H1 (cell line): ENCODE data around the gene SERHL2. TPM values are rescaled to one million over a fixed set of nuclear protein-coding genes. Genes with fewer than 3 reads are reported as not detected.
A peak's percentile ranks its signal among the peaks of the same experiment; 100 is the strongest.

ENCODE experiments used
- CTCF ChIA-PET: fragments of 300-600 bp; sonication (Branson Sonifier 250); formaldehyde crosslinking; loops from one replicate; lab custom pipeline; 2021; ENCODE audit not compliant: partially characterized antibody; lab: Charles Lee
- POLR2A ChIA-PET: fragments of 300-600 bp; sonication (Branson Sonifier 250); formaldehyde crosslinking; loops from one replicate; lab custom pipeline; 2021; ENCODE audit warnings: inconsistent platforms; ENCODE audit not compliant: partially characterized antibody; lab: Charles Lee
- DNase-seq, 2 experiments: peaks; one replicate each; pipeline versions ENCODE4 v3.0.0 to v3.0.0-alpha.2; 2010 to 2022; ENCODE audit warnings: low spot score in 2 of 2, low read depth in 1 of 2, mixed read lengths in 1 of 2
- FAIRE-seq: peaks from 2 replicates; lab custom pipeline; 2011; peaks lifted over from hg19 to GRCh38; lab: Jason Lieb, UNC
- H2AFZ ChIP-seq: 2 replicates; pipeline ENCODE4 v1.8.1; 2012; ENCODE audit warnings: low read length, inconsistent platforms
- H2AK5ac ChIP-seq: 2 replicates; pipeline ENCODE4 v1.6.1; 2013; ENCODE audit warnings: low read depth, low read length
- H2BK120ac ChIP-seq: replicated peaks from 2 replicates; pipeline ENCODE3; 2013; ENCODE audit warnings: low read depth, low read length, inconsistent platforms
- H2BK12ac ChIP-seq: 2 replicates; pipeline ENCODE4 v1.6.1; 2013; ENCODE audit warnings: low read depth, low read length
- H2BK15ac ChIP-seq: 2 replicates; pipeline ENCODE4 v1.6.1; 2013; ENCODE audit warnings: low read length
- H2BK20ac ChIP-seq: 2 replicates; pipeline ENCODE4 v1.6.1; 2013; ENCODE audit warnings: low read length
- H2BK5ac ChIP-seq: 2 replicates; pipeline ENCODE4 v1.6.1; 2013; ENCODE audit warnings: low read depth, low read length
- H3K14ac ChIP-seq: 2 replicates; pipeline ENCODE4 v1.6.1; 2013; ENCODE audit warnings: inconsistent platforms; ENCODE audit not compliant: insufficient read length
- H3K18ac ChIP-seq: 2 replicates; pipeline ENCODE4 v1.6.1; 2013; ENCODE audit warnings: low read length; ENCODE audit errors: extremely low read depth
- H3K23ac ChIP-seq: 2 replicates; pipeline ENCODE4 v1.6.1; 2013; ENCODE audit warnings: inconsistent platforms; ENCODE audit not compliant: insufficient read length
- H3K23me2 ChIP-seq: 2 replicates; pipeline ENCODE4 v1.6.1; 2013; ENCODE audit warnings: low read depth, low read length
- H3K27ac ChIP-seq: 2 replicates; pipeline ENCODE4 v1.6.1; 2011; ENCODE audit warnings: low read depth, low read length, inconsistent platforms
- H3K27me3 ChIP-seq, 4 experiments: replicated peaks in 1 of 4; 1 replicate in 1 of 4; 2 replicates in 3 of 4; pipeline versions ENCODE4 v1.6.1 to v1.8.1; 2011 to 2013; ENCODE audit warnings: low read length in 3 of 4, mild to moderate bottlenecking in 3 of 4, inconsistent platforms in 2 of 4, mixed read lengths in 2 of 4, moderate library complexity in 1 of 4; ENCODE audit not compliant: control insufficient read depth in 3 of 4, insufficient read depth in 3 of 4; ENCODE audit errors: extremely low read depth in 1 of 4
- H3K36me3 ChIP-seq, 4 experiments: 2 replicates each; pipeline versions ENCODE4 v1.6.1 to v1.8.1; 2011 to 2013; ENCODE audit warnings: mild to moderate bottlenecking in 4 of 4, low read length in 3 of 4, moderate library complexity in 2 of 4, control low read depth in 1 of 4, inconsistent platforms in 1 of 4; ENCODE audit not compliant: insufficient read depth in 4 of 4, control insufficient read depth in 2 of 4
- H3K4ac ChIP-seq: replicated peaks from 2 replicates; pipeline ENCODE3; 2013; ENCODE audit warnings: low read length, low read depth, mixed read lengths, inconsistent platforms; ENCODE audit not compliant: insufficient read length
- H3K4me1 ChIP-seq, 4 experiments: replicated peaks in 1 of 4; 1 replicate in 1 of 4; 2 replicates in 3 of 4; pipeline versions ENCODE4 v1.6.1 to v1.8.1; 2011 to 2013; ENCODE audit warnings: low read length in 3 of 4, inconsistent platforms in 2 of 4, mixed read lengths in 1 of 4; ENCODE audit not compliant: insufficient read depth in 4 of 4, control insufficient read depth in 3 of 4
- H3K4me2 ChIP-seq, 2 experiments: 2 replicates each; pipeline versions ENCODE4 v1.6.1 to v1.8.1; 2011 to 2013; ENCODE audit warnings: low read depth in 2 of 2, low read length in 2 of 2, control low read depth in 1 of 2, inconsistent platforms in 1 of 2, mild to moderate bottlenecking in 1 of 2; ENCODE audit not compliant: insufficient read depth in 1 of 2
- H3K4me3 ChIP-seq, 4 experiments: fragments of 200-600, 300-600 bp in 1 of 4; sonication (generic), shearing (Covaris generic), sonication (Bioruptor Twin) in 1 of 4; 2 replicates each; pipeline versions ENCODE4 v1.5.1 to v1.8.1; 2011 to 2016; ENCODE audit warnings: low read length in 4 of 4, low read depth in 3 of 4, control low read depth in 2 of 4, inconsistent platforms in 2 of 4, mild to moderate bottlenecking in 2 of 4, mixed read lengths in 1 of 4, moderate library complexity in 1 of 4; ENCODE audit not compliant: insufficient read depth in 2 of 4; ENCODE audit errors: extremely low read depth in 1 of 4
- H3K56ac ChIP-seq: replicated peaks from 2 replicates; pipeline ENCODE3; 2013; ENCODE audit warnings: low read depth, mild to moderate bottlenecking, mixed read lengths, low read length, inconsistent platforms; ENCODE audit not compliant: insufficient read length
- H3K79me1 ChIP-seq: 2 replicates; pipeline ENCODE4 v1.6.1; 2013; ENCODE audit warnings: low read depth, low read length, control low read depth
- H3K79me2 ChIP-seq, 2 experiments: 2 replicates each; pipeline versions ENCODE4 v1.6.1 to v1.8.1; 2012 to 2013; ENCODE audit warnings: low read length in 2 of 2, mild to moderate bottlenecking in 2 of 2, inconsistent platforms in 1 of 2; ENCODE audit not compliant: insufficient read depth in 2 of 2, control insufficient read depth in 1 of 2
- H3K9ac ChIP-seq, 4 experiments: replicated peaks in 1 of 4; 1 replicate in 1 of 4; 2 replicates in 3 of 4; pipeline versions ENCODE4 v1.6.1 to v1.8.1; 2011 to 2013; ENCODE audit warnings: low read depth in 3 of 4, low read length in 3 of 4, control low read depth in 2 of 4, mild to moderate bottlenecking in 2 of 4, moderate library complexity in 2 of 4, inconsistent platforms in 1 of 4; ENCODE audit errors: extremely low read depth in 1 of 4
- H3K9me3 ChIP-seq, 2 experiments: 2 replicates each; pipeline versions ENCODE4 v1.6.1 to v1.8.1; 2012 to 2013; ENCODE audit warnings: mild to moderate bottlenecking in 2 of 2, moderate library complexity in 2 of 2, control low read depth in 1 of 2, inconsistent platforms in 1 of 2, low read depth in 1 of 2, low read length in 1 of 2, mixed read lengths in 1 of 2; ENCODE audit not compliant: insufficient read depth in 2 of 2
- H4K20me1 ChIP-seq, 2 experiments: replicated peaks in 1 of 2; 2 replicates each; pipeline versions ENCODE3 to v1.8.1; 2011 to 2013; ENCODE audit warnings: inconsistent platforms in 2 of 2, low read length in 2 of 2, mild to moderate bottlenecking in 1 of 2; ENCODE audit not compliant: insufficient read depth in 2 of 2, control insufficient read depth in 1 of 2
- H4K5ac ChIP-seq: 2 replicates; pipeline ENCODE4 v1.6.1; 2013; ENCODE audit warnings: low read length, low read depth, mixed read lengths, inconsistent platforms; ENCODE audit not compliant: insufficient read length
- H4K8ac ChIP-seq: 2 replicates; pipeline ENCODE4 v1.8.0; 2013; ENCODE audit warnings: mild to moderate bottlenecking, moderate library complexity, low read length, inconsistent platforms; ENCODE audit not compliant: insufficient read depth; ENCODE audit errors: extremely low read depth
- H4K91ac ChIP-seq: replicated peaks from 2 replicates; pipeline ENCODE3; 2013; ENCODE audit warnings: low read length, mixed read lengths, inconsistent platforms; ENCODE audit not compliant: insufficient read length
- BCL11A ChIP-seq, 2 experiments: IDR thresholded peaks; one replicate each; pipeline ENCODE4 v1.6.1; 2011; ENCODE audit warnings: low read depth in 2 of 2, low read length in 2 of 2, mild to moderate bottlenecking in 2 of 2
- CBX8 ChIP-seq: fragments of 300-800, 300-1000 bp; sonication (generic); IDR thresholded peaks from 2 replicates; pipeline ENCODE4 v1.7.1; 2016; ENCODE audit warnings: low read depth, low read length, borderline replicate concordance
- CHD2 ChIP-seq: IDR thresholded peaks from 2 replicates; pipeline ENCODE4 v1.6.1; 2012; ENCODE audit warnings: low read length, improper control_type of control experiment
- CREB1 ChIP-seq: IDR thresholded peaks from 2 replicates; pipeline ENCODE4 v1.6.1; 2012; ENCODE audit warnings: inconsistent platforms
- WGBS, 2 experiments: shearing (Covaris generic) in 1 of 2; methylation state at CpG; one replicate each; pipeline versions ENCODE4 v1.1.6 to v1.1.7; 2013 to 2015; ENCODE audit warnings: low lambda C conversion rate in 2 of 2, mixed read lengths in 2 of 2, inconsistent platforms in 1 of 2, low coverage in 1 of 2, missing lambda C conversion rate in 1 of 2; ENCODE audit not compliant: insufficient replicate concordance in 2 of 2, insufficient coverage in 1 of 2, insufficient read length in 1 of 2; ENCODE audit errors: extremely low coverage in 1 of 2, missing lambda C conversion rate in 1 of 2; 5-methylcytosine and 5-hydroxymethylcytosine counted together
- polyA plus RNA-seq, 7 experiments: library from polyadenylated mRNA; depleted of rRNA in 3 of 7; stranded (reverse) in 5 of 7; unstranded in 2 of 7; fragments of >200 nt in 5 of 7; fragments of 200-250 nt in 2 of 7; gene quantifications; 1 replicate in 5 of 7; 2 replicates in 1 of 7; 4 replicates in 1 of 7; pipeline versions ENCODE4 v1.2.1 to v1.2.3, GENCODE V29; 2011 to 2013; ENCODE audit warnings: missing spikeins in 2 of 7, mixed read lengths in 2 of 7
- total RNA-seq: library from RNA; stranded (reverse); fragmentation: NEBNext Ultra II Directional; extraction: Animal tissue kit (Norgen Biotek cat#: 25700); gene quantifications from 2 replicates; pipeline ENCODE4 v1.2.1, GENCODE V29; 2021

Gene SERHL2
- total and polyA plus RNA-seq, 2 of the 8 experiments (the other 6 are each of a cell fraction or from before 2014, with no cell fraction given), result 0.91 TPM; not detected in 1

GRCh38 chr22:42612336-42612735 lies 58.6 kb downstream of the SERHL2 start:
- H3K27ac ChIP-seq, result no peak overlapping the region
- no peak overlapping the region for H3K56ac ChIP-seq
- peaks cover 41 to 64% of the 10 kb centered on the region in 2 experiments for H3K79me2 ChIP-seq
- no peak overlapping the region for H2BK120ac ChIP-seq
- H2BK5ac ChIP-seq, result no peak overlapping the region
- no peak overlapping the region for H2BK20ac ChIP-seq
- H4K5ac ChIP-seq, result no peak overlapping the region
- peak overlapping the region; percentile 34 to 91; a peak in 2 of 4 replicates for H3K4me2 ChIP-seq
- ChIA-PET CTCF (interaction anchor here (1.2 to 1.9 kb wide), 2 partner anchors 27 to 50 kb away, joined by 3 to 5 read pairs; no protein-coding TSS in a partner anchor), POLR2A (interaction anchor here (1.8 to 13.9 kb wide), 3 partner anchors 13 to 44 kb away, joined by 9 to 399 read pairs (median 85); no protein-coding TSS in a partner anchor)
- no peak overlapping the region for H3K4me3 ChIP-seq
- DNase-seq, result no peak
- H2BK15ac ChIP-seq, result no peak overlapping the region
- H3K4ac ChIP-seq, result no peak overlapping the region
- no peak overlapping the region for H3K18ac ChIP-seq
- peaks cover 8 to 9% (median 8%) of the 10 kb centered on the region in 4 experiments for H3K4me1 ChIP-seq
- H3K9ac ChIP-seq, result no peak overlapping the region
- no peak overlapping the region for H2BK12ac ChIP-seq
- no peak overlapping the region for H4K8ac ChIP-seq
- peaks cover 17% of the 10 kb centered on the region for H3K79me1 ChIP-seq
- H3K23ac ChIP-seq, result no peak overlapping the region
- no peak overlapping the region for H2AK5ac ChIP-seq
- no peak for FAIRE-seq
- WGBS, 2 experiments, result 93% methylated on average over 11 of the region's 11 CpGs; no CpG with 5 or more reads in 1 of the 2 experiments
- no peaks in the 10 kb centered on the region for H3K27me3 ChIP-seq
- H3K14ac ChIP-seq, result no peak overlapping the region
- no peak overlapping the region for H2AFZ ChIP-seq
- H4K20me1 ChIP-seq, result peaks cover 11 to 19% of the 10 kb centered on the region in 2 experiments
- H4K91ac ChIP-seq, result no peak overlapping the region
- H3K9me3 ChIP-seq, result peaks cover 0 to under 1% of the 10 kb centered on the region in 2 experiments; a peak in 1 of 4 replicates
- peaks cover 6% of the 10 kb centered on the region; the same call in 1 of the 2 replicates for H3K23me2 ChIP-seq
- peaks cover 0 to 7% (median 2%) of the 10 kb centered on the region in 4 experiments; a peak in 4 of 8 replicates for H3K36me3 ChIP-seq
- TF ChIP-seq BCL11A (IDR thresholded peaks at IDR 0.05; ENCODE audit: low read depth in 2 of 2, low read length in 2 of 2), result no peak
- no peak for TF ChIP-seq CHD2
- no peak for TF ChIP-seq CBX8
- TF ChIP-seq CREB1, result no peak
